ENCODE data around the gene CD44.
"Not testable (repeated sequence)": the region's sequence is repeated elsewhere in the genome, so short reads cannot be mapped to it uniquely, and the experiment has no call there.

The CD44 gene

GRCh38 chr11:35105319-35106079 lies 33.5 kb upstream of the CD44 start:
- TF ChIP-seq CTCF (IDR thresholded peaks at IDR 0.05; ENCODE audit: insufficient read depth, low read depth, low read length, missing control alignments) = no peak
- DNase-seq (ENCODE audit: low read depth) = no peak
- H3K4me3 ChIP-seq (ENCODE audit: low read length) = no peak overlapping the region

GRCh38 chr11:35106595-35106994 lies 32.4 kb upstream of the CD44 start:
- no peak for TF ChIP-seq CTCF (IDR thresholded peaks at IDR 0.05; ENCODE audit: insufficient read depth, low read depth, low read length, missing control alignments)
- no peak overlapping the region for H3K4me3 ChIP-seq (ENCODE audit: low read length)
- no peak for DNase-seq (ENCODE audit: low read depth)

GRCh38 chr11:35107861-35108260 lies 31.1 kb upstream of the CD44 start:
- DNase-seq (ENCODE audit: low read depth) = no peak
- TF ChIP-seq CTCF (IDR thresholded peaks at IDR 0.05; ENCODE audit: insufficient read depth, low read depth, low read length, missing control alignments) = no peak
- H3K4me3 ChIP-seq (ENCODE audit: low read length) = no peak overlapping the region

- DNase-seq (ENCODE audit: low read depth); H3K4me3 ChIP-seq (ENCODE audit: low read length): not testable (repeated sequence)
Measured at GRCh38 chr11:35108336-35108735, 30.6 kb upstream of the CD44 start.

GRCh38 chr11:35109041-35109440 lies 29.9 kb upstream of the CD44 start:
- no peak for DNase-seq (ENCODE audit: low read depth)
- no peak overlapping the region for H3K4me3 ChIP-seq (ENCODE audit: low read length)
- no peak for TF ChIP-seq CTCF (IDR thresholded peaks at IDR 0.05; ENCODE audit: insufficient read depth, low read depth, low read length, missing control alignments)

- no peak for DNase-seq (ENCODE audit: low read depth)
- no peak overlapping the region for H3K4me3 ChIP-seq (ENCODE audit: low read length)
- no peak for TF ChIP-seq CTCF (IDR thresholded peaks at IDR 0.05; ENCODE audit: insufficient read depth, low read depth, low read length, missing control alignments)
Measured at GRCh38 chr11:35109827-35110226, 29.1 kb upstream of the CD44 start.

- no peak for TF ChIP-seq CTCF (IDR thresholded peaks at IDR 0.05; ENCODE audit: insufficient read depth, low read depth, low read length, missing control alignments)
- H3K4me3 ChIP-seq (ENCODE audit: low read length) = no peak overlapping the region
- DNase-seq (ENCODE audit: low read depth) = peak; percentile 94
Measured at GRCh38 chr11:35111161-35112055, 27.6 kb upstream of the CD44 start.

Data from epithelial cell of esophagus (primary cell).